GM21423 (cell line): Measurements from ENCODE around the gene SH3BP4.
"Not testable (repeated sequence)": the region's sequence is repeated elsewhere in the genome, so short reads cannot be mapped to it uniquely, and the experiment has no call there.

Experiments
- ATAC-seq: cut with Tn5 transposase; IDR thresholded peaks from one replicate; pipeline ENCODE4 v1.9.1; 2021; ENCODE audit warnings: mild to moderate bottlenecking, moderate library complexity; ENCODE audit not compliant: unreplicated experiment

SH3BP4 gene

DNA sequence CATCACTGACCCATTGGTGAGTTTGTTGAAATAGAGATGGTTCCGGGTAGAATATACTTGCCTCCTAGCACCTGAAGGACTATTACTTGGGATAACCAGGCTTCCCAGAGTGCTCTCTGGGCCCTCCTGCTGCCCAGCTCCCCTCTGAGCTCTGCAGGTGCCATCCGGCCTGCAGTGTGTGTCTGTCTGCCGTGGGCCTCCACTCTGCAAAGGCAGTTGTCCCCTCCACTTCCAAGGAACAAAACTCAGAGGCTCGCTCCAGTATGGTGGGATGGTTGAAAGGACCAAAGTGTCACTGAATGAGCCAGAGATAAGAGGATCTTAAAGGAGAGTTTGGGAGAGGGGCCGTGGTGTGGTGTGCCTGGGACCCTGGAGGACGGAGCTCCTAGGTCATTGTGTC, 57.3 kb downstream of the SH3BP4 start:
- no peak for ATAC-seq

- ATAC-seq, result no peak
Observed at GRCh38 chr2:235010117-235010714, 58.4 kb downstream of the SH3BP4 start.

DNA sequence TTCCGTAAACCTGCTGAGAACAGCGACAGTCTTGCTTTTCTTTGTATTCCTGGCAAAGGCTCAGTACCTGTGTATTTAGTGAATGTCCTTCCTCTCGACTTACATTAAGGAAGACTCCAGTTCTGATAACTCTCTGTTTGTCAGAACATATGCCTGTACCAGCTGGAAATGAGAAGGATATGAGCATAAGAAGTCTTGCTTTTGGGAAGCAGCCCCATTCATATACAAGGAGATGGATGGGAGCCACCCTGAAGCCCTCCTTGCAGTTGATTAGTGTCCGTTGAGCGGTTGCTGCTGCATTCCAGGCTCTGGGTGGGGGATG, 59.8 kb downstream of the SH3BP4 start:
- no peak for ATAC-seq

- no peak for ATAC-seq
Observed at GRCh38 chr2:235011929-235012631, 60.3 kb downstream of the SH3BP4 start.

DNA sequence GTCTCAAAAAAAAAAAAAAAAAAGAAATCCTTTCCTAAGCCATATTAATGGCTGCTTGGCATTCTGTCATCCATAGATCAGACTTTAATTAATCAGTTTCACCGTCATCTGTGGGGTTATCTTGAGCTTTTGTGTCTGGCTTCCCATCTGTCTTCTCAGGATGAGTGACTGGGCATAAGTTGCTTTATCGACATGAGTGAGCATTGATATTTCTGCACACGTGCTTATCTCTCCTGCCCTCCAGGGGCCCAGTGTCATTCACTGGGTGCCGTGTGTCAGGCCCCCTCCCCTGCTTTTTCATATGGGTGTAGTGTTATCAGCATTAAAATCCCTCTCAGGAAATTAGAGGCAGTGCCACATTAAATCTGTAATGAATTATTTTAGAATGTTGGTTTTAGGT, 65.6 kb downstream of the SH3BP4 start:
- ATAC-seq, result no peak

DNA sequence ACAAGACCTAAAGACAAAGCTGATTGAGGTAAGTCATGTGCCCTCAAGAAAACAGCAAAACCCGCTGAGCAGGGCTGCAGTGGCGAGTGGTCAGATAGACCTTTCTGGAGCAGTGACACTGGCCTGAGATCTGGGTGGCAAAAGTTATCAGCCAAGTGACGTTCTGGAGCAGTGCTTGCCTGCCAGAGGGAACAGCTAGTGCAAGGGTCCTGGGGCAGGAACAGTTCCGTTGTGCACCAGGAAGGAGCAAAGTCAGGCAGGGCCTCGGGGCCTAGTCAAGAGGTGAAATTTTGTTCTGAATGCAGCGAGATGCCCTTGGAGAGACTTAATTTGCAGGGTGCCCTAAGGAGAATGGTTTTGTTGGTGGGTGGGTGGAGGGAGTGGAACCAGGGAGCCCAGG, 67.0 kb downstream of the SH3BP4 start:
- ATAC-seq, result no peak

DNA sequence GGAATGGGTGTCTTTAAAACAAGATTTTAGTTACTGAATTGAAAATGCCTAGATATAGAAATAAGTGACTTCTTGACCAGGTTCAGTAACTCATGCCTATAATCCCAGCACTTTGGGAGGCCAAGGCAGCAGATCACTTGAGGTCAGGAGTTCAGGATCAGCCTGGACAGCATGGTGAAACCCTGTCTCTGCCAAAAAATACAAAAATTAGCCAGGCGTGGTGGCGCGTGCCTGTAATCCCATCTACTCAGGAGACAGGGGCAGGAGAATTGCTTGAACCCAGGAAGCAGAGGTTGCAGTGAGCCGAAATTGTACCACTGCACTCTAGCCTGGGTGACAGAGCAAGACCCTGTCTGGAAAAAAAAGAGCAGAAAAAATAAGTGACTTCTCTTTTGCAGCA, 68.3 kb downstream of the SH3BP4 start:
- not testable (repeated sequence) for ATAC-seq

- ATAC-seq, result no peak
Observed at GRCh38 chr2:235021752-235022151, 69.9 kb downstream of the SH3BP4 start.

DNA sequence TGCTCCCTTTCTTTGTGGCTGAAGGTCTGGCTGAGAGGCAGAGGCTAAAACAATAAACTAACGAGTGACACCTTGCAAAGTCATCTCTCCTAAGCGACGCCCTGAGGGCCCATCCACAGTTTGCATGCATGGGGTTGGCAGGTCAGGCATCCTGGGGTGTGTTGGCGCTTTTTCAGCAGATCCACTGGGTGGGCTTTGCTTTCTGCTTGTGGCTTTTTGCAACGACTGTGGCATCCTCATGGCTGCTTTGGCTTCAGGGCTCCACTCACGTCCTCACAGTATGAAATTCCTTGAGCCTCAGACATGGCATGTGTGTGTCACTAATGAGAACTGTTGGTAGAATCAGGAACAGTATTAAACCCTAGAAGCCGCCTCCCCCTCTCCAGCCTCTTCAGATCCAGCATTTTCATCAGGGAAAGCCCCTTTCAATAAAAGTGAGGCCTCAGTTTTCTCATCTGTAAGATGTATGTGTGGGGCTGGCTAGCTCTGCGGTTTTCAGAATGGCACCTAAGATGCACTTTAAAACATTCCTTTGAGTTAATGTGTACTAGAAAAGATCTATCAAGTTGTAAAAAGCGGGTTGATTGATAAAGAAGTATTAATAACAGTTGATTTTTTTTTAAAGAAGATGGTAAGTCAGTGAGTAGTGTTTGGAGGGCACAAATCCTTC, 72.5 kb downstream of the SH3BP4 start:
- ATAC-seq, result no peak

- ATAC-seq, result no peak
Observed at GRCh38 chr2:235024931-235025773, 73.3 kb downstream of the SH3BP4 start.

DNA sequence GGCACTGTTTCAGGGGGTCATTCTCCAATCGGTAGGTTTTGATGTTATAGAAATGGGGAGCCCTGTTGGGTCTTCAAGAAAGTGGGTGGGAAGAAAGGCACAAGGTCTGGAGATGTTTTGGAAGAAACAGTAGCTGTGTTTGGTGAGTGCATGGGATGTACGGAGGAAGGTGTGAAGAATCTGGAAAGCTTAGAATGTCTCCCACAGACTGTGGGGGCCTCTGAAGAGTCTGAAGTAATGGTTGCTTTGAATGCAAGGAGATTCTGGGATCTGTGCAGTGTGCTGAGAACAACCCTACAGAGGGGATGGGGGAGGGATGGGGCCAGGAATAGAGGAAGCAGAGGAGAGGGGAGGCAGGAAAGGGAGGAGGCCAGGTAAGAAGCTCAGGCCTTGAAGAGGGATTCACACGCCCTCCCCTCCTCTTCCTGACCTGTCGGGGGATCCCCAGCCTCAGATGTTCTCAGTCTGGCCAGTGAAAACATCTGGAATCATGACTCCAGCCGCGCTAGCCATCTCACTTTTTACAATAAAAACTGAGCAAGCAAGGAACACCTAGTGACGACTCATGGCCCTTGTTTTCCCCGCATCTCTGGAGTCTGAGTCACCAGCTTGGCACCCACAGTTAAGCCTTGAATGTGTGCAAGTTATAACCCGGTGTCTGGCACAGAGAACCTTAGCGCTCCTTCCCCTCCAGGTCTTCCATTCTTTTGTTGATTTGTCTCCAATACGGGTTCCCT, 74.2 kb downstream of the SH3BP4 start:
- ATAC-seq, result no peak

DNA sequence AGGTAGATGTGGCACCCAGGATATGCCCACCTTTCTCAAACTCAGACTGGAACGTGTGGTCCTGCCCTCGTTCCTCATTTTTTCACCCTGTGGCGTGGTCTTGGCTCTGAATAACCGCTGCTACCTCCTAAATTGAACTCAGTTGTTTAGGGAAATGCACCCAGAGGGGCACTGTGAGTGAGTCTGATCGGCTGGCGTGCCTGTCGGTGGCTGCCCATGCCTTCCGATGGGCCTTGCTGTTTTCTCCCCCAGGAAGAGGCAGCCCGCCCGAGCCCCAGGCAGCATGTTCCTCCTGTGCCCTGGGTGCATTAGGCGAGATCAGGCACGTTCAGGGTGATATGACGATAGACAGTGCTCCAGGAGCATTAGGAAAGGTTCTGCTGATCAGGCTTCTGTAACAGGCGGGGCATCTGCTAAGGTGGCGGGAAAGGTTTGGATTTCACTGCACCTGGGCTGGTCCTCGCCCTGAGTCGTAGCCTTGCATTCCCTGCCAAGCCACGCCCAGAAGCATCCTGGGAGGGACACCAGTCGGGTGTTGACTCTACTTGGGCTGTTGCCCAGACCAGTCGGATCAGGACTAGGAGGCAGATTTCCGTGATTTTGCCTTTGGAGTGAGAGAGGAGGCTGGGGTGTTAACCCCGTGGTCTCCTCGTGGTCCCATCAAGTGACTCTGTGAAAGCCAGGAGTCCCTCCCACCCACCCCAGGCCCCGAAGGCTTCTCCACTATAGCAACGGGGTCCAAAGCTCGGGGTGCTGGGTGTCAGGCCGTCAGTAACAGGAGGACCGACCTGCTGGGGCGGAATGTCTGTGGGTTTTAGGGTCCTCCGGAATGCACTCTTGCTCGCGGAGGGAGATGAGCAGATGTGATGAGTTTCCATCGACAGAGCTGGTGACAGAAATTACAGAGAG, 75.1 kb downstream of the SH3BP4 start:
- no peak for ATAC-seq

GRCh38 chr2:235027558-235028214, 75.9 kb downstream of the SH3BP4 start:
- ATAC-seq, result no peak

- no peak for ATAC-seq
Observed at GRCh38 chr2:235028646-235029045, 76.8 kb downstream of the SH3BP4 start.

DNA sequence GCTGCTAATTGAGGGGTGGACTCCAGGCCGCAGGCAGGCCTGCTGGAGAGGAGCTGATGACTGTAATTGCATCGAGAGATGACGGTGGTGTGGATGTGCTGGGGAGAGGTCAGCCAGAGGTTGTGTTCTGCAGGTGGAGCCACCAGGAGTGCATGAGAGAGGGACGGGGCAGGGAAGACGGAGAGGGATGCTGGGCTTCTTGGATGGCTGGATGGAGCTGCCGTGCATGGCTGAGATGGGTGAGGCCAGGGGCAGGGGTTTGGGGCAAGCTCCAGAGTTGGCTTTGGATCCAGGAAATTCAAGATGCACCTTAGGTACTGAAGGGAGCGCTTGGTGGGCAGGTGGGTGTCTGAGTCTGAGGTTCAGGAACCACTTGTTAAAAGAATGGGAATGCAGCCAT, 77.2 kb downstream of the SH3BP4 start:
- no peak for ATAC-seq

GRCh38 chr2:235030126-235030525, 78.3 kb downstream of the SH3BP4 start:
- ATAC-seq, result no peak

DNA sequence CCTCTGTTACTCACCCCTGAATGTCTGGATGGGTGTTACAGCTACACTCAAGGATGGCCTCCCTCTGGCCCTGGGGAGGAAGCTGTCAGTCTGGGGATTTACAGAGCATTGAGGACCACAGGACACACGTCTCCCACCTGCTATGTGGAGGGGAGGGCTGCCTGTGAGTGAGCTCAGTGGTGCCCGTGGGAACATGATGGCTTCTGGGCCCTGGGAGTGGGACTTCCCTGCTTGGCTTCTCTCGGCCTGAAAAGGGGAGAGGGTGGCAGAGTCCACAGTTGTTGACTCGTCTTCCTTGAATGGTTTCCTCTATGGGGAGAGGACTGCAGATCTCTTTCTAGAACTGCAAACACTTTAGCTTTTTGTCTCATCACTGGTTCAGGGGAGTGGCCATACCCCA, 79.1 kb downstream of the SH3BP4 start:
- no peak for ATAC-seq

- ATAC-seq, result no peak
Observed at GRCh38 chr2:235031686-235032373, 80.0 kb downstream of the SH3BP4 start.

GRCh38 chr2:235032466-235032865, 80.6 kb downstream of the SH3BP4 start:
- no peak for ATAC-seq
